Activated T-helper 1 cell treated with anti-CD3 and anti-CD28 coated beads, Interleukin-12 subunit alpha, Interleukin-12 subunit beta, Interleukin-2, Interleukin-4 antibody, amounts not matched to agents 30 ng/mL and 10 ng/mL and 1 ng/mL, durations not matched to agents 14 hours and 24 hours and 36 hours (primary cell): Measurements from ENCODE around the gene PDXDC1. TPM values are rescaled to one million over a fixed set of nuclear protein-coding genes. Genes with fewer than 3 reads are reported as not detected.
"Not testable (repeated sequence)": the region's sequence is repeated elsewhere in the genome, so short reads cannot be mapped to it uniquely, and the experiment has no call there.

Source experiments
- DNase-seq: peaks from one replicate; pipeline ENCODE4 v3.0.0; 2021; ENCODE audit warnings: low spot score
- H3K27ac Mint-ChIP-seq: one replicate; pipeline ENCODE4 v1.8.0; 2021; ENCODE audit warnings: mild to moderate bottlenecking, mixed read lengths
- H3K27me3 Mint-ChIP-seq: one replicate; pipeline ENCODE4 v1.8.0; 2022; ENCODE audit warnings: mild to moderate bottlenecking, moderate library complexity, mixed read lengths; ENCODE audit not compliant: insufficient read depth
- H3K36me3 Mint-ChIP-seq: one replicate; pipeline ENCODE4 v1.8.0; 2021; ENCODE audit warnings: low read depth, mixed read lengths
- H3K4me1 Mint-ChIP-seq: one replicate; pipeline ENCODE4 v1.8.0; 2021; ENCODE audit warnings: low read depth, mixed read lengths
- H3K4me3 Mint-ChIP-seq: one replicate; pipeline ENCODE4 v1.8.0; 2021; ENCODE audit warnings: mild to moderate bottlenecking, moderate library complexity, mixed read lengths
- H3K9me3 Mint-ChIP-seq: one replicate; pipeline ENCODE4 v1.8.0; 2021; ENCODE audit warnings: mixed read lengths
- intact Hi-C: fragments of 100-400 bp; cut with micrococcal nuclease; formaldehyde crosslinking; loops from one replicate; pipeline ENCODE4 v1.15.1; 2024
- total RNA-seq: library from RNA; stranded (reverse); gene quantifications from 2 replicates; pipeline ENCODE4 v1.2.3, GENCODE V29; 2022

The PDXDC1 gene
- total RNA-seq, 1 donor from 2014 or later: 63.6 TPM

DNA sequence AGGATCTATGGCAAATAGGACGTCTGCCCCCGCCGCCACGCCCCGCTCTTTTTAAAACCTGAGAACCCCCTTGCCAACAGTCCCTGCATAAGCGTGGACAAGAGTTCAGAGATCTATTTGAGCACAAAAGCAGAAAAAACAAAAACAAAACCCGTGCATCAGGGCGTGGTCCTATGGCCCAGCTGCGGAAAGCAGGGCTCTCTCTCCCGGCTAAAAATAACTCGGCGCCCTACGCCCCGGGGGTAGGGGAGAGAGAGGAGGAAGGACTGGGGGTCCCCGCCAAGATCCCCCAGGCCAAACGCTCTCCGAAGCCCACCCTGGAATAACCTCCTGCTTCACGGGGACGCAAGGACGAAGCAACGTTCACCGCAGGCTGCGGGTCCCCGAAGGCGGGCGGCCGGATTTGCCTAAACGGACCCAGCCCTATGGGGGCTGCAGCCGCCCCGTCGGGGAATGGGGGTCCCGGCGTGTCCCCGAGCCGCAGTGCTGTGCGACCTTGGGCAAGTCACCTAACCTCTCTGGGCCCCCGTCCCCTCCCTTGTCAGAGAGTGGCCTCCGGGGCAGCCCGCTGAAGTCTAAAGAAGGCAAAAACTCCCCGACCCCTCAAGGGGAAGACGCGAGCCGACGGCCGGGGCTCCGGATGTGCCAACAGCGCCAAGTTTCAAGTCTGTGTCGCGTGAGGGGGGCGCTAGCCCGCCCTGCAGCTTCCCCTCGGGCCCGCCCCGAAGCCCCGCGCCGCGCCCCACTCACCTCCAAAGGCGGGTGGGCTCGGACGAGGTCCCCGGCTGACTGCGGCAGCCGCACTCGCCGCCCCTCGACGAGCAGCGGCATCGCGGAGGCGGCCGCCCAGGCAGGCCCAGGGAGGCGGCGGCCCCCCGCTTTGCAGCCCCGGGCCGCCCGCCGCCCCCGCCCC is 80.6 kb downstream of the PDXDC1 start:
- Mint-ChIP-seq H3K27ac (peak overlapping the region; percentile 51), H3K4me3 (peak overlapping the region; percentile 89), H3K9me3 (no peaks in the 10 kb centered on the region), H3K4me1 (peaks cover 15% of the 10 kb centered on the region), H3K27me3 (no peaks in the 10 kb centered on the region), H3K36me3 (peaks cover 9% of the 10 kb centered on the region)
- intact Hi-C loops: loop anchor here (2.0 to 5.0 kb wide), 2 partner anchors 81 to 587 kb away; partner anchors contain the start of genes MARF1 and PDXDC1
- DNase-seq: no peak

DNA sequence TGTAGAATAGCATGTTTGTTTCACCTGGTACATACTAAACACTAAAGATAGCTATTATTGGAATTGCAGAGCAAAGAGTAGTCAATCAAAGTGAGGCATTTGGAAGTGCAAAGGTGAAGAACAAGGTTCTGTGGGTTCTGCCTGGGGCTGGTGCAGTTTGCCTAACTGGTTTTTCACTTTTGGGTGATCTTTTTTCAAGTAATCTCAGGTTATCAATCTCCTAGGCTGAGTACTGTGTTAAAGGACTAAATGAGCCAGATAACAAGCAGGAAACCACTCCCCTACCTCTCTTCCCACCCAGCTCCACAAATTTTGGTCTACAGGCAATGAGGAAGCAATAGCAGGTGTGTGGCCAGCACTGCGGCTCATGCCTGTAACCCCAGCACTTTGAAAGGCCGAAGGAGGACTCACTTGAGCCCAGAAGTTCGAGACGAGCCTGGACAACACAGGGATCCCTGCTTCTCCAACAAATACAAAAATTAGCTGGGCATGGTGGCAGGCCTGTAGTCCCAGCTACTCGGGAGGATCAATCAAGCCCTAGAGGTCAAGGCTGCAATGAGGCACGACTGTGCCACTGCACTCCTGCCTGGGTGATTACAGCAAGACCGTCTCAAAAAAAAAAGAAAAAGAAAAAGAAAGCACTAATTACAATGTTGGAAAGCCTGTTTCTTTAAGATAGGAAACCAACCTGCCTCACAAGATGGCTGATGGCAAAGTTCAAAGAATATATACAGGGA is 83.0 kb downstream of the PDXDC1 start:
- Mint-ChIP-seq H3K4me3 (no peak overlapping the region), H3K27me3 (no peaks in the 10 kb centered on the region), H3K36me3 (peaks cover 30% of the 10 kb centered on the region), H3K27ac (no peak overlapping the region), H3K9me3 (no peaks in the 10 kb centered on the region), H3K4me1 (peaks cover 21% of the 10 kb centered on the region)
- no peak for DNase-seq
- intact Hi-C loops: loop anchor here (2.0 to 5.0 kb wide), 2 partner anchors 83 to 584 kb away; partner anchors contain the start of genes MARF1 and PDXDC1

DNA sequence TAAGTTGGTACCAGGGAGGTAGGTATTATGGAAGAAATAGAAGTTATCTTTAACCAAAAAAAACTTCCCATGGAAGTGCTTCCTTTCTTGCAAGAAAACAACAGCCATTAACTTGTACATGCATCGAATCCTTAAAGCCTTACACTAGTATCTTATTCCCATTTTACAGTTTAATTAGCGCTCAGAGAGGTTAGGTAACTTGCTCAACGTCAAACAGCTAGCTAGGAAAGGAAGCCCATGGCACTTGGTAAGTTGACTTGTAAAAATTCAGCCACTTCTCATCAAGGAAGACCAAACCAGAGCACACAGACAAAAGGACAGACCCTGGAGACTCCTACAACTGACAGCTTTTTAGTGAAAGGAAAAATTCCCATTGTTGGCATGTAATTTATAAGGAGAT is 84.5 kb downstream of the PDXDC1 start:
- Mint-ChIP-seq H3K4me1 (peaks cover 16% of the 10 kb centered on the region), H3K4me3 (no peak overlapping the region), H3K27me3 (no peaks in the 10 kb centered on the region), H3K36me3 (peaks cover 33% of the 10 kb centered on the region), H3K27ac (no peak overlapping the region), H3K9me3 (no peaks in the 10 kb centered on the region)
- DNase-seq: no peak
- intact Hi-C loops: loop anchor here (5.0 kb wide), 1 partner anchor 583 kb away; the partner anchor contains the start of gene MARF1

DNA sequence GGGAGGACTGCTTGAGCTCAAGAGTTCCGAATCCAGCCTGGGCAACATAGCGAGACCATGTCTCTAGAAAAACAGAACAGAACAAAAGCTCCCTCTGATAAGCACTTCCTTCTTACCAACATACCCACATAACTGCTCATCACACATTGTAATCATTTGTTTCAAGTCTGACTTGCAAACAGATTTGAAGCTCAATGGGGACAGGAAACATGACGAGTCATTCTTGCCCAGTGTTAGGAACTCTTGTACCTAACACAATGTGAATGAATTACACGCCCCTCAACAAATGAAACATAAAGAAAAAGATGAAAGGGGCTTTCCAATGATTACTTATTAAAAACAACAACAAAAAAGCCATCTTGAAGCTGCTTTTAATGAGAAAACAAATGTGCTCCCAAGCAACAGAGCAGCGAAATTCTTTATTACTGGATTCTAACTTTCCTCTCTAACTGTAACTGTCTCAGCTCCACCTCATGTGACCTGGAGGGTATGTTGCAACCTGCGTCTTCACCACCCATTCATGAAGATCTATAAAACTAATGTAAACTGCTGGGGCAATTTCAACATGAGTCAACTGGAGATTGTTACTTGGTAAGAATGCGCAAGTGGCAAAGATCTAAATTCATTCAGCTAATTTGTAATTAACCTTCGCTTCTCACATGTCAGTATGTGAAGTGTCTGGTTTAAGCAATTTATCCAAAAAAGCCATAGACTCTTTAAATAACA is 87.4 kb downstream of the PDXDC1 start:
- H3K4me1 Mint-ChIP-seq, H3K4me3 Mint-ChIP-seq, DNase-seq, H3K9me3 Mint-ChIP-seq, H3K27me3 Mint-ChIP-seq, intact Hi-C loops: not testable (repeated sequence)
- peaks cover 39% of the 10 kb centered on the region for H3K36me3 Mint-ChIP-seq
- H3K27ac Mint-ChIP-seq: peak overlapping the region; percentile 23

DNA sequence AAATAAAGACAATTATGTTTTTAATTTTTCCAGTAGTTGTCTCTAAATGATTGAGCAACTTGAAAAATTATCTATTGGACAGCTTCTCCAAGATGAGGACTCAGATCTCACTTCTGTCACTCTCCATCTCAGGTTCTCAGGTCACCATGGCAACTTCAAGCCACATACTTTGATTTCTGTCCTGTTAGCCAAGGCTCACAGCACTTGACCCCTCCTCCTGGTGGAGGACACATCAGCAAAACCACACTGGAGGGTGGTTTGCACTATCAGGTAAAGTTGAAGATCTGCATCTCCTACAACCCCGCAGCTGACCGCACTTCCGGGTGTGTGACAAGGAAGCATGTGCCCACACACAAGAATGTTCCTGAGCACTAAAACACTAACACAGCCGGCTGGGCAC is 91.1 kb downstream of the PDXDC1 start:
- H3K27ac Mint-ChIP-seq, H3K27me3 Mint-ChIP-seq, H3K4me3 Mint-ChIP-seq, DNase-seq, H3K4me1 Mint-ChIP-seq, intact Hi-C loops, H3K9me3 Mint-ChIP-seq: not testable (repeated sequence)
- H3K36me3 Mint-ChIP-seq: peaks cover 28% of the 10 kb centered on the region

DNA sequence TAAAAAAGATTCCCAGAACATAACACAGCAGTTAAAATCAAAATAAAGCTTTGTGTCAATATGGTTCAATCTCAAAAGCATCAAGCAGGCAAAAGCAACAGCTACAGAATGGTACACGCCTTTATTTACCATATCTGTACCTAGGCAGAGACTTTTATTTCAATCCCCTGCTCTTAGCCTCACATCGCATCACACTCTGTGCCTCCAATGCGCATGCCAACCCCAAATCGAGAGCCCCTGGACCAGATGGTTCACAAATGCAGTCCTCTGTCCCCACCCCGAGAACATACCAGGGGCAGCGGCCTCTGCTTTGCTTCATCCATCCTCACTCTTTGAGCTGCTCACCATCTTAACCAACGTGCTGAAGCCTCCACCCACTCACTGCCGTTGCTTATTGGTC is 91.9 kb downstream of the PDXDC1 start:
- DNase-seq, H3K27me3 Mint-ChIP-seq, H3K4me3 Mint-ChIP-seq, H3K4me1 Mint-ChIP-seq, H3K27ac Mint-ChIP-seq, H3K9me3 Mint-ChIP-seq, intact Hi-C loops: not testable (repeated sequence)
- peaks cover 20% of the 10 kb centered on the region for H3K36me3 Mint-ChIP-seq

DNA sequence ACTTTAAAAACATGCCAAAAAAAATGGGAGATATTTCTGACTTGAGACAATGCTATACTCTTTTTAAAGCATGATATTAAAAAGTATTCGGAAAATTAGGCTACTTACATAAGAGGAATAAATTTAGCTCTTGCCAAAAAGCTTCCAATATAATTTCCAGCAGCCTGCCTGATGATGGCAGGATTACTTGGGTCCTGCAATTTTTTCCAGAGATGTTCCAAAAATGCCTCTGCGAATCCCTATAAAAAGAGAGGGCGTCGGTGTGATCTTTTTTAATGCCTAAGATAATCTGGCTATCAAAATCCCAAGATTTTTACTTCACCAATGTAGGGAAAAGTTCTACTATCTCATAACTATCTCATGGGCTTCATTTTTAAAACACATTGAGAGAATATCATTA is 96.2 kb downstream of the PDXDC1 start:
- H3K27ac Mint-ChIP-seq, H3K9me3 Mint-ChIP-seq, DNase-seq, H3K4me1 Mint-ChIP-seq, H3K4me3 Mint-ChIP-seq, intact Hi-C loops, H3K27me3 Mint-ChIP-seq: not testable (repeated sequence)
- H3K36me3 Mint-ChIP-seq: peaks cover 29% of the 10 kb centered on the region

DNA sequence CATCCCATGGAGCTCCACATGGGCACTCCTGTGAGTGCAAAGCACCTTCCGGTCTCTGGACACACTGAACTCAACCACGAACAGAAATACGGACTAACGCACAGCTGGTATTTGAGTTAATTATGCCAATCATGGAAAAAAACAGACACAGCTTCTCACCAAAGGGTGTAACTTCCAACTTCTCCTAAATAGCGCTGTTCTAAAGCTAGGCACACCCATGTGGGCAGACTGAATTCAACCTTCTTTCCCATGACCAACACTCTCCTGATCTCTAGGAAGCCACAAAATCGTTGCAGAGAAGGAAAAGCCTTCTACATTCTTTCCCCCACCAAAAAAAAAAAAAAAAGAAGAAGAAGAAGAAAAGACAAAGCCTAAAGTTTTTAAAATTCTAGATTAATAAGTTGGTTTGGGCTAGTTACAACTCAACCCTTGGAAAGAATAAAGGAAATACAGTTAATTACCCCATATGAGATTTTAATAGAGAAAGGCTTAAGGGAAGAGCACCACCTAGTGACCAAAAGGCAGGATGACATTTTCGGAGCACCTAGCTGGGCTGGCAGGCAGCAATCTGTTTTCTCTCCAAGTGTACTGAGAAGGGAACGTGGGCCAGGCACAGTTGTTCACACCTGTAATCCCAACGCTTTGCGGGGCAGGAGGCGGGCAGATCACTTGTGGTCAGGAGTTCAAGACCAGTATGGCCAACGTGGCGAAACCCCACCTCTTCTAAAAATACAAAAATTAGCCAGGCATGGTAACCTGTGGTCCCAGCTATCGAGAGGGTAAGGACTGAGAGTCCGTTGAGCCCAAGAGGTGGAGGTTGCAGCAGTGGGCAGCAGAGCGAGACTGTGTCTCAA is 97.3 kb downstream of the PDXDC1 start:
- H3K36me3 Mint-ChIP-seq: peaks cover 36% of the 10 kb centered on the region
- H3K4me1 Mint-ChIP-seq, H3K27me3 Mint-ChIP-seq, DNase-seq, H3K4me3 Mint-ChIP-seq, H3K9me3 Mint-ChIP-seq, H3K27ac Mint-ChIP-seq, intact Hi-C loops: not testable (repeated sequence)

DNA sequence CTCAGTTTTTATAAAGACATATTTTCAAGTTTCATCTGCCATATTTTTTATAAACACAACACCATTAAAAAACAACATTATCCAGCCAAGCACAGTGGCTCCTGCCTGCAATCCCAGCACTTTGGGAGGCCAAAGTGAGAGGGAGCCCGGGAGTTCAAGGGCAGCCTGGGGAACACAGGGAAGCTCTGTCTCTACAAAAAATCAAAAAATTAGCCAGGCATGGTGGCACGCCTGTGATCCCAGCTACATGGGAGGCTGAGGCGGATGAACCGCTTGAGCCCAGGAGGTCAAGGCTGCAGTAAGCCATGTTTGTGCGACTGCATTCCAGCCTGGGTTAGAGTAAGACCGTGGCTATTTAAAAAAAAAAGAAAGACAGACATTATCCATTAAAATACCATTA is 98.3 kb downstream of the PDXDC1 start:
- DNase-seq: no peak
- peaks cover 7% of the 10 kb centered on the region for H3K4me1 Mint-ChIP-seq
- peaks cover 43% of the 10 kb centered on the region for H3K36me3 Mint-ChIP-seq
- intact Hi-C loops: no loop called here
- H3K27ac Mint-ChIP-seq: no peak overlapping the region
- H3K4me3 Mint-ChIP-seq: no peak overlapping the region
- no peaks in the 10 kb centered on the region for H3K9me3 Mint-ChIP-seq
- no peaks in the 10 kb centered on the region for H3K27me3 Mint-ChIP-seq

DNA sequence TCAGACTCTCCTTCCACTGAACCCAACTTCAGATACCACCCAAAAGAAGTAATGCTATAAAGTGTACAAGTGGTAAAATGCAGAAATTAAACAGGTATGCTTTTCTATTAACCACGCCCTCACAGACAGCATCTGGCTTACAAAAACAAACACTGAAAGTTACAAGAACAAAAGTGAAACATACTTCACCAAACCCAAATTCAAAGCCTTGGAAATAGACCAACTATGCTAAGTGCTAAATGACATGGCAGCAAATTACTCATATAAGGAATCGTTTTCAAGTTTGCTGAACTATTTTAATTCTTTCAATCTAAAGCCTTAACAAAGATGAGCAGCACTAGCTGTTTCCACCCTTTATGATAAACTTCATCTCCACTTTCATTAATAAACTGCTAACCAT is 101.3 kb downstream of the PDXDC1 start:
- H3K36me3 Mint-ChIP-seq: peaks cover 54% of the 10 kb centered on the region
- H3K9me3 Mint-ChIP-seq, DNase-seq, H3K4me3 Mint-ChIP-seq, H3K27me3 Mint-ChIP-seq, intact Hi-C loops, H3K4me1 Mint-ChIP-seq: not testable (repeated sequence)
- H3K27ac Mint-ChIP-seq: peak overlapping the region; percentile 64

DNA sequence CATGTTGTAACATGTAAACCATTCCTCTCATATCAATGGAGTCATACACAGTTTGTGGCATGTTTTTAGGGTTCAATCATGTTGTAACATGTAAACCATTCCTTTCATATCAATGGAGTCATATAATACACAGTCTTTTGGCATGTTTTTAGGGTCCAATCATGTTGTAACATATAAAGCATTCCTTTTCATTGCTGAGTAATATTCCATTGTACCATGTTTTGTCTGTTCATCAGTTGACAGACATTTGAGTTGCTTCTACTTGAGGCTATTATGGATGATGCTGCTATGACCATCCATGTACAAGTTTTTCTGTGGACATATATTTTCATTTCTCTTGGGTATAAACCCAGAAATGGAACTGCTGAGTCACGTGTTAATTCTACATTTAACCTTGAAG is 106.1 kb downstream of the PDXDC1 start:
- H3K27ac Mint-ChIP-seq, H3K4me3 Mint-ChIP-seq, H3K4me1 Mint-ChIP-seq, DNase-seq, intact Hi-C loops, H3K27me3 Mint-ChIP-seq, H3K9me3 Mint-ChIP-seq: not testable (repeated sequence)
- peaks cover 50% of the 10 kb centered on the region for H3K36me3 Mint-ChIP-seq

DNA sequence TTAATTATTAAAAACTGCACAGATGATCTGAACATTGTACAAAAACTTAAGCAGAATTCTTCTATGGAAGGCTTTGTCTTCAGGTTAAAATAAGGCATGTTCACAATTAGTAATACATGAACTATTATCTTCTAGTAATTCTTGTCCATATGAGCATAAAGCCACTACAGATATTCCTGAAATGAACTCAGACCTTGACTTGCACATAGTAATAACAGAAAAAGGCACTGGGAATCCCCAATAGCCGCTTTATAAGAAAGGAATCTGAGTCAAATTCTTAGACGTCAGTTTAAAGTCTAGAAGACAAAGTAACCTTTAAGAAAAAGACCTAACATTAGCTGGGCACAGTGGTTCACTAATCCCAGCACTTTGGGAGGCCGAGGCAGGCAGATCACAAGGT is 108.0 kb downstream of the PDXDC1 start:
- intact Hi-C loops, H3K9me3 Mint-ChIP-seq, H3K27me3 Mint-ChIP-seq, H3K4me3 Mint-ChIP-seq, H3K27ac Mint-ChIP-seq, H3K4me1 Mint-ChIP-seq, DNase-seq: not testable (repeated sequence)
- H3K36me3 Mint-ChIP-seq: peaks cover 41% of the 10 kb centered on the region
